Measurements from ENCODE around the gene MYO3B. TPM values are rescaled to one million over a fixed set of nuclear protein-coding genes. Genes with fewer than 3 reads are reported as not detected.

MYO3B gene
- total RNA-seq, 1 donor from 2014 or later: not detected

GRCh38 chr2:170264522-170264860 is 86.5 kb downstream of the MYO3B start:
- TF ChIP-seq, protein P1, sequence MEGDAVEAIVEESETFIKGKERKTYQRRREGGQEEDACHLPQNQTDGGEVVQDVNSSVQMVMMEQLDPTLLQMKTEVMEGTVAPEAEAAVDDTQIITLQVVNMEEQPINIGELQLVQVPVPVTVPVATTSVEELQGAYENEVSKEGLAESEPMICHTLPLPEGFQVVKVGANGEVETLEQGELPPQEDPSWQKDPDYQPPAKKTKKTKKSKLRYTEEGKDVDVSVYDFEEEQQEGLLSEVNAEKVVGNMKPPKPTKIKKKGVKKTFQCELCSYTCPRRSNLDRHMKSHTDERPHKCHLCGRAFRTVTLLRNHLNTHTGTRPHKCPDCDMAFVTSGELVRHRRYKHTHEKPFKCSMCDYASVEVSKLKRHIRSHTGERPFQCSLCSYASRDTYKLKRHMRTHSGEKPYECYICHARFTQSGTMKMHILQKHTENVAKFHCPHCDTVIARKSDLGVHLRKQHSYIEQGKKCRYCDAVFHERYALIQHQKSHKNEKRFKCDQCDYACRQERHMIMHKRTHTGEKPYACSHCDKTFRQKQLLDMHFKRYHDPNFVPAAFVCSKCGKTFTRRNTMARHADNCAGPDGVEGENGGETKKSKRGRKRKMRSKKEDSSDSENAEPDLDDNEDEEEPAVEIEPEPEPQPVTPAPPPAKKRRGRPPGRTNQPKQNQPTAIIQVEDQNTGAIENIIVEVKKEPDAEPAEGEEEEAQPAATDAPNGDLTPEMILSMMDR (IDR thresholded peaks at IDR 0.05): no peak
- H3K27me3 Mint-ChIP-seq (ENCODE audit: low read depth): peaks cover 5% of the 10 kb centered on the region
- peaks cover 2% of the 10 kb centered on the region for H3K36me3 Mint-ChIP-seq (ENCODE audit: low read depth)
- no peak overlapping the region for H3K4me3 Mint-ChIP-seq (ENCODE audit: unreplicated experiment)
- no peaks in the 10 kb centered on the region for H3K4me1 Mint-ChIP-seq (ENCODE audit: low read depth)
- peaks cover 24% of the 10 kb centered on the region for H3K9me3 Mint-ChIP-seq (ENCODE audit: low read depth)
- no peak overlapping the region for H3K27ac Mint-ChIP-seq (ENCODE audit: unreplicated experiment)
- DNase-seq (ENCODE audit: low spot score): no peak

DNA sequence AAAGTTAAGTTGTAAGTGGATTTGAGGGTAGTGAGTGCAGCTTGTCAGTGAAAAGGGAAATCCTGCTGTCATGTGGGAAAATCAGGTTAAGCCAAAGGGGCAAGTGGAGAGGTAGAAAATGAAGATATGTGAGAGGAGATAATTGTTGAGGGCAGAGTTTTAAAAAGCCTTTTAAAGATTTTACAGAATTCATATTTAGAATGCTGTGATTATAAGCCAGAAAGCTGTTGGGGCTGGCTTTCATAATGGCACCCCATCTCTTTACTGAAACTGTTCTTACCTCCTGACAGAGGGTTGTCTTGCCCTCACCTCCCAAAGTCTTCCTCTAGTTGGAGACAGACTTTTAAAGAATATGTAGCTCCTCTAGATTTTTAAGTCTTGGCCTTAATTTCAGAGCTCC is 86.9 kb downstream of the MYO3B start:
- Mint-ChIP-seq H3K27ac (ENCODE audit: unreplicated experiment) (no peak overlapping the region), H3K36me3 (ENCODE audit: low read depth) (peaks cover 2% of the 10 kb centered on the region), H3K27me3 (ENCODE audit: low read depth) (peaks cover 5% of the 10 kb centered on the region), H3K4me1 (ENCODE audit: low read depth) (no peaks in the 10 kb centered on the region), H3K4me3 (ENCODE audit: unreplicated experiment) (no peak overlapping the region), H3K9me3 (ENCODE audit: low read depth) (peaks cover 24% of the 10 kb centered on the region)
- TF ChIP-seq, protein P1 (IDR thresholded peaks at IDR 0.05): no peak
- no peak for DNase-seq (ENCODE audit: low spot score)

DNA sequence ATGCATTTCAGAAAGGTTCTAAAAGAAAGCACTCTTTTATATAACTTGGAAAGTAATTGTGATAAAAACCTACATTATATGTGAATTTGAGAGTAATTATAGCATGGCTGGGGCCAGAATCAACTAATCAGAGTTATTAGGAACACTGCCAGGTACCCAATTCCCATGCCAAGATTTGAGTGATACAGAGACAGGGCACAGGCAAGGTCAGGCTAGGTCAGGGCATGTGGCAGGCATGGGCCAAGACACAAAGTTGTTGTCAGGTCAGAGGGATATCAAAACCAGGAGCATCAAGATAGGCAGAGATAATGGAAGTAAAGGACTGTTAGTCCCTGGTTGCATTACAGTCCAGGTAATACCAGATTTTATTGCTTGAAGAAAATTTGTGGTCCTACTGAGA is 87.4 kb downstream of the MYO3B start:
- H3K4me1 Mint-ChIP-seq (ENCODE audit: low read depth): no peaks in the 10 kb centered on the region
- TF ChIP-seq, protein P1 (IDR thresholded peaks at IDR 0.05): no peak
- no peak overlapping the region for H3K27ac Mint-ChIP-seq (ENCODE audit: unreplicated experiment)
- peaks cover 5% of the 10 kb centered on the region for H3K27me3 Mint-ChIP-seq (ENCODE audit: low read depth)
- DNase-seq (ENCODE audit: low spot score): no peak
- peaks cover 23% of the 10 kb centered on the region for H3K9me3 Mint-ChIP-seq (ENCODE audit: low read depth)
- H3K4me3 Mint-ChIP-seq (ENCODE audit: unreplicated experiment): no peak overlapping the region
- peaks cover 2% of the 10 kb centered on the region for H3K36me3 Mint-ChIP-seq (ENCODE audit: low read depth)

- H3K4me1 Mint-ChIP-seq (ENCODE audit: low read depth): no peaks in the 10 kb centered on the region
- H3K27me3 Mint-ChIP-seq (ENCODE audit: low read depth): peaks cover 5% of the 10 kb centered on the region
- H3K9me3 Mint-ChIP-seq (ENCODE audit: low read depth): peaks cover 22% of the 10 kb centered on the region
- no peaks in the 10 kb centered on the region for H3K36me3 Mint-ChIP-seq (ENCODE audit: low read depth)
- DNase-seq (ENCODE audit: low spot score): no peak
- H3K27ac Mint-ChIP-seq (ENCODE audit: unreplicated experiment): no peak overlapping the region
- no peak overlapping the region for H3K4me3 Mint-ChIP-seq (ENCODE audit: unreplicated experiment)
- TF ChIP-seq, protein P1 (IDR thresholded peaks at IDR 0.05): no peak
Measured at GRCh38 chr2:170266358-170266757, 88.4 kb downstream of the MYO3B start.

DNA sequence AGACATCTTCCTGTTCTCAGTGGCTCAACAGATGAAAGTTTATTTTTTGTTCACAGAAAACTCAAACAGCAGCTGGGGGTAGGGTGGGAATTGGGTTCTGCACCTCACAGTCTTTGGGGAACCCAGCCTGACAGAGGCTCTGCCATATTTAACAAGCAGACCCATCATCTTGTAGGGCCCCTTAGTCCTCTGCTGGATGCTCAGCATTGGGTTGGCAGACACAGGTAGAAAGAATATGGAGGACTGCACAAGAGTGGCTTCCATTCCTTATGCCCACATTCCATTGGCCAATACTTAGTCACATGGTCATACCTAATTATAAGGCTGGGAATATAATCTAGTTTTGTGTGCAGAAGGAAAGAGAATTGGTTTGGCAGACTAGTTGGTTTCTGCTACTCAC is 89.1 kb downstream of the MYO3B start:
- Mint-ChIP-seq H3K36me3 (ENCODE audit: low read depth) (no peaks in the 10 kb centered on the region), H3K4me1 (ENCODE audit: low read depth) (no peaks in the 10 kb centered on the region), H3K9me3 (ENCODE audit: low read depth) (peaks cover 17% of the 10 kb centered on the region), H3K27me3 (ENCODE audit: low read depth) (peaks cover 5% of the 10 kb centered on the region), H3K27ac (ENCODE audit: unreplicated experiment) (no peak overlapping the region), H3K4me3 (ENCODE audit: unreplicated experiment) (no peak overlapping the region)
- no peak for DNase-seq (ENCODE audit: low spot score)
- TF ChIP-seq, protein P1 (IDR thresholded peaks at IDR 0.05): no peak

Data from chondrocyte (in vitro differentiated cells).